Measurements from ENCODE around the gene ATP10B. TPM values are rescaled to one million over a fixed set of nuclear protein-coding genes. Genes with fewer than 3 reads are reported as not detected.

ATP10B gene
- total RNA-seq, 1 experiment from 2014 or later = not detected

- ATAC-seq (no peak), DNase-seq (ENCODE audit: low read depth, low spot score) (no peak)
- ChIA-PET POLR2A (no interaction called here), CTCF (no interaction called here)
- intact Hi-C loops (cut with micrococcal nuclease; ENCODE audit: unreplicated experiment) = no loop called here
- in situ Hi-C loops (cut with HindIII; ENCODE audit: low pct_unique_long_range_greater_than_20kb, low sequenced_read_pairs) = no loop called here
- Histone ChIP-seq H3K27ac (ENCODE audit: low read length) (no peak overlapping the region), H3K4me3 (ENCODE audit: low read depth in 2 of 2, low read length in 2 of 2) (no peak overlapping the region), H3K27me3 (ENCODE audit: control insufficient read depth, insufficient read depth, low read length) (no peaks in the 10 kb centered on the region), H3K36me3 (ENCODE audit: control insufficient read depth, insufficient read depth, low read length) (no peaks in the 10 kb centered on the region), H3K4me1 (ENCODE audit: control insufficient read depth, insufficient read depth, low read length) (no peaks in the 10 kb centered on the region), H3K9me3 (ENCODE audit: control insufficient read depth, insufficient read depth, low read depth, low read length) (no peaks in the 10 kb centered on the region)
- TF ChIP-seq POLR2AphosphoS5 (IDR thresholded peaks at IDR 0.05; ENCODE audit: low read depth, low read length) = no peak
- BruUV-seq (replicated peaks) = no TSS peak
Observed at GRCh38 chr5:160539431-160539830, 312.6 kb downstream of the ATP10B start.

GRCh38 chr5:160537940-160538339, 314.1 kb downstream of the ATP10B start:
- POLR2A ChIA-PET = no interaction called here

GRCh38 chr5:160537116-160537515, 314.9 kb downstream of the ATP10B start:
- BruUV-seq (replicated peaks) = no TSS peak
- Histone ChIP-seq H3K27ac (ENCODE audit: low read length) (no peak overlapping the region), H3K27me3 (ENCODE audit: control insufficient read depth, insufficient read depth, low read length) (no peaks in the 10 kb centered on the region), H3K4me1 (ENCODE audit: control insufficient read depth, insufficient read depth, low read length) (no peaks in the 10 kb centered on the region), H3K9me3 (ENCODE audit: control insufficient read depth, insufficient read depth, low read depth, low read length) (no peaks in the 10 kb centered on the region), H3K36me3 (ENCODE audit: control insufficient read depth, insufficient read depth, low read length) (no peaks in the 10 kb centered on the region), H3K4me3 (ENCODE audit: low read depth in 2 of 2, low read length in 2 of 2) (no peak overlapping the region)
- TF ChIP-seq POLR2AphosphoS5 (IDR thresholded peaks at IDR 0.05; ENCODE audit: low read depth, low read length) (no peak), TCF7L2 (IDR thresholded peaks at IDR 0.05; ENCODE audit: low read depth, low read length) (no peak)
- CTCF ChIA-PET = no interaction called here
- in situ Hi-C loops (cut with HindIII; ENCODE audit: low pct_unique_long_range_greater_than_20kb, low sequenced_read_pairs) (no loop called here), intact Hi-C loops (cut with micrococcal nuclease; ENCODE audit: unreplicated experiment) (no loop called here)
- DNase-seq (ENCODE audit: low read depth, low spot score) (no peak), ATAC-seq (no peak)
- POLR2A ChIA-PET = no interaction called here

More at GRCh38 chr5:160537940-160538339, 314.1 kb downstream of the ATP10B start:
- CTCF ChIA-PET = no interaction called here
- in situ Hi-C loops (cut with HindIII; ENCODE audit: low pct_unique_long_range_greater_than_20kb, low sequenced_read_pairs) = no loop called here
- Histone ChIP-seq H3K36me3 (ENCODE audit: control insufficient read depth, insufficient read depth, low read length) (no peaks in the 10 kb centered on the region), H3K4me3 (ENCODE audit: low read depth in 2 of 2, low read length in 2 of 2) (no peak overlapping the region), H3K9me3 (ENCODE audit: control insufficient read depth, insufficient read depth, low read depth, low read length) (no peaks in the 10 kb centered on the region), H3K4me1 (ENCODE audit: control insufficient read depth, insufficient read depth, low read length) (no peaks in the 10 kb centered on the region), H3K27ac (ENCODE audit: low read length) (no peak overlapping the region), H3K27me3 (ENCODE audit: control insufficient read depth, insufficient read depth, low read length) (no peaks in the 10 kb centered on the region)
- ATAC-seq (no peak), DNase-seq (ENCODE audit: low read depth, low spot score) (no peak)
- BruUV-seq (replicated peaks) = no TSS peak
- intact Hi-C loops (cut with micrococcal nuclease; ENCODE audit: unreplicated experiment) = no loop called here
- TF ChIP-seq SIN3A (IDR thresholded peaks at IDR 0.05; ENCODE audit: borderline replicate concordance, insufficient read depth, low read depth, low read length) = no peak
- TF ChIP-seq TCF7L2 (IDR thresholded peaks at IDR 0.05; ENCODE audit: low read depth, low read length) = no peak
- no peak for TF ChIP-seq CTCF (IDR thresholded peaks at IDR 0.05)

GRCh38 chr5:160534914-160535313, 317.1 kb downstream of the ATP10B start:
- no peak overlapping the region for H3K4me3 ChIP-seq (ENCODE audit: low read depth in 2 of 2, low read length in 2 of 2)
- H3K9me3 ChIP-seq (ENCODE audit: control insufficient read depth, insufficient read depth, low read depth, low read length) = no peaks in the 10 kb centered on the region
- no peaks in the 10 kb centered on the region for H3K4me1 ChIP-seq (ENCODE audit: control insufficient read depth, insufficient read depth, low read length)
- no peak overlapping the region for H3K27ac ChIP-seq (ENCODE audit: low read length)
- TF ChIP-seq REST (IDR thresholded peaks at IDR 0.05; ENCODE audit: insufficient read depth in 1 of 2, low read depth in 2 of 2, low read length in 1 of 2) (no peak), POLR2AphosphoS5 (IDR thresholded peaks at IDR 0.05; ENCODE audit: low read depth, low read length) (no peak), CTCF (IDR thresholded peaks at IDR 0.05) (no peak), SIN3A (IDR thresholded peaks at IDR 0.05; ENCODE audit: borderline replicate concordance, insufficient read depth, low read depth, low read length) (no peak)
- no peaks in the 10 kb centered on the region for H3K27me3 ChIP-seq (ENCODE audit: control insufficient read depth, insufficient read depth, low read length)
- POLR2A ChIA-PET = no interaction called here
- intact Hi-C loops (cut with micrococcal nuclease; ENCODE audit: unreplicated experiment) = no loop called here
- CTCF ChIA-PET = no interaction called here
- DNase-seq (ENCODE audit: low read depth, low spot score) = no peak
- ATAC-seq = no peak
- in situ Hi-C loops (cut with HindIII; ENCODE audit: low pct_unique_long_range_greater_than_20kb, low sequenced_read_pairs) = no loop called here
- no peaks in the 10 kb centered on the region for H3K36me3 ChIP-seq (ENCODE audit: control insufficient read depth, insufficient read depth, low read length)
- BruUV-seq (replicated peaks) = no TSS peak
